ENCODE results near the gene PDE8A.

DNA sequence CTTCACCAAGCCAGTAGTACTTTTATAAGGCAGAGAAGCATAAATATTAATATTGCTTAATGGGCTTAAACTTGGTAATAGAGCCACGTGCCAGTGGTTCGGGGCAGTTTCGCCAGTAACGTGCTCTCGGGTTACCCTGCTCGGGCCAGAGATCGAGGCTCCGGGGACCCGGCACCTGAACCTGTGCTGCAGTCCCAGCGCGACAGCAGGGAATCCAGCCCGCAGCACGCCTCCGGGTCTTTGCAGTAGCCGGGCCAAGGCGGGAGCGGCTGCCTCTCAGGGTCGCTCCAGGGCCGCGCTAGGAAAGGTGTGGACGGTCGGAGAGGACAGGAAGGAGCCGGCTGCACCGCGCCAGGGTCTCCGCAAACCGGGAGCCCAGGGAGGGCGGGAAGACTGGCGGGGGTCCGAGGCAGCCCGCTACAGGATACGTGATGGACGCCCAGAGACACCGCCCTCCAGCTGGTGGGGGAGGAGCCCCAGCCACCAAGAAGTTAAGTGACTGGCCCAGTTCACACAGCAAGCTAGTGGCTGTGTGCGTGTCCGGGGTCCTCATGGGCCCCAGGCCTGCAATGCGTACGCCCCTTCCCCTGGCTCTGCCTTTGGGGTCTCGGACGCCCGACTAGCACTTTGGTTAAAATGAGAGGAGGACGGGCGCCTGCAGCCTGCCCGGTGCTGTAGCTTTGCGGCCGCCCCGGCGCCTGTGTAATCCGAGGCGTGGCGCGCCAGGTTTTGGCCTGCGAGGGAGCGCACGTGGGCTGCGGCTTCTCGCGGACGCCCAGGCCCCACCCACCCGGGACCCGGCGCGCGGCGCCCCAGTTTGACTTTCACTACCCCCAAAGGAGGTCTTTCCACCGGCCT, 1.2 kb upstream of the PDE8A start:
- TF ChIP-seq, protein P1, sequence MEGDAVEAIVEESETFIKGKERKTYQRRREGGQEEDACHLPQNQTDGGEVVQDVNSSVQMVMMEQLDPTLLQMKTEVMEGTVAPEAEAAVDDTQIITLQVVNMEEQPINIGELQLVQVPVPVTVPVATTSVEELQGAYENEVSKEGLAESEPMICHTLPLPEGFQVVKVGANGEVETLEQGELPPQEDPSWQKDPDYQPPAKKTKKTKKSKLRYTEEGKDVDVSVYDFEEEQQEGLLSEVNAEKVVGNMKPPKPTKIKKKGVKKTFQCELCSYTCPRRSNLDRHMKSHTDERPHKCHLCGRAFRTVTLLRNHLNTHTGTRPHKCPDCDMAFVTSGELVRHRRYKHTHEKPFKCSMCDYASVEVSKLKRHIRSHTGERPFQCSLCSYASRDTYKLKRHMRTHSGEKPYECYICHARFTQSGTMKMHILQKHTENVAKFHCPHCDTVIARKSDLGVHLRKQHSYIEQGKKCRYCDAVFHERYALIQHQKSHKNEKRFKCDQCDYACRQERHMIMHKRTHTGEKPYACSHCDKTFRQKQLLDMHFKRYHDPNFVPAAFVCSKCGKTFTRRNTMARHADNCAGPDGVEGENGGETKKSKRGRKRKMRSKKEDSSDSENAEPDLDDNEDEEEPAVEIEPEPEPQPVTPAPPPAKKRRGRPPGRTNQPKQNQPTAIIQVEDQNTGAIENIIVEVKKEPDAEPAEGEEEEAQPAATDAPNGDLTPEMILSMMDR (IDR thresholded peaks at IDR 0.05; ENCODE audit: low read length) = no peak
- TF ChIP-seq EZH2phosphoT487 (IDR thresholded peaks at IDR 0.05; ENCODE audit: low read length) = no peak
